K562 (cell line): ENCODE measurements around the gene PEX3. TPM values are rescaled to one million over a fixed set of nuclear protein-coding genes. Genes with fewer than 3 reads are reported as not detected.

Source experiments
- ATAC-seq: fragments of 200-7000 bp; cut with Tn5 transposase; 3 replicates; pipeline ENCODE4 v1.9.1; 2020; ENCODE audit warnings: moderate library complexity
- BruUV-seq: library from RNA; stranded (reverse); fragments of 400-500 nt; replicated peaks from 2 replicates; lab custom pipeline; 2021; lab: Mats Ljungman, UMichigan
- CTCF ChIA-PET: fragments of 300-600 bp; formaldehyde crosslinking; extraction: SDS; loops from one replicate; lab custom pipeline; 2021; ENCODE audit warnings: low intra/inter-chr PET ratio; lab: Yijun Ruan, JAX
- POLR2A ChIA-PET: fragments of 300-600, 350-650 bp; sonication (Branson Sonifier 250); formaldehyde crosslinking; extraction: SDS; loops from one replicate; lab custom pipeline; 2021; ENCODE audit warnings: antibody characterized with exemption, inconsistent platforms; lab: Yijun Ruan, JAX
- DNase-seq, 4 experiments: peaks; one replicate each; pipeline versions ENCODE4 v3.0.0 to v3.0.0-alpha.2; 2011 to 2018; ENCODE audit warnings: low spot score in 3 of 4, mixed read lengths in 3 of 4; ENCODE audit errors: extremely low read depth in 1 of 4
- FAIRE-seq: peaks from 2 replicates; lab custom pipeline; 2011; peaks lifted over from hg19 to GRCh38; lab: Jason Lieb, UNC
- H2AFZ ChIP-seq: 2 replicates; pipeline ENCODE4 v1.6.0; 2011; ENCODE audit warnings: low read depth, low read length, control low read depth, inconsistent platforms
- H3K27ac ChIP-seq: fragments of 200-600 bp; 3 replicates; pipeline ENCODE4 v1.8.0; 2011; ENCODE audit warnings: low read depth, mild to moderate bottlenecking, control low read depth, inconsistent platforms, low read length, moderate library complexity, mixed read lengths; ENCODE audit errors: extremely low read depth
- H3K27me3 ChIP-seq, 2 experiments: fragments of 300-600 bp in 1 of 2; 2 replicates in 1 of 2; 3 replicates in 1 of 2; pipeline versions ENCODE4 v1.6.0 to v1.8.0; 2011; ENCODE audit warnings: inconsistent platforms in 2 of 2, low read length in 2 of 2, mild to moderate bottlenecking in 1 of 2, mixed read lengths in 1 of 2, moderate library complexity in 1 of 2; ENCODE audit not compliant: control insufficient read depth in 2 of 2, insufficient read depth in 2 of 2
- H3K36me3 ChIP-seq: fragments of 300-600 bp; 3 replicates; pipeline ENCODE4 v1.8.0; 2011; ENCODE audit warnings: mild to moderate bottlenecking, low read length, inconsistent platforms; ENCODE audit not compliant: control insufficient read depth, insufficient read depth
- H3K4me1 ChIP-seq, 2 experiments: fragments of 200-600 bp in 1 of 2; replicated peaks in 1 of 2; 2 replicates in 1 of 2; 3 replicates in 1 of 2; pipeline versions ENCODE4 v1.5.1 to v1.8.0; 2011; ENCODE audit warnings: inconsistent platforms in 2 of 2, low read length in 2 of 2, mild to moderate bottlenecking in 1 of 2, mixed read lengths in 1 of 2, moderate library complexity in 1 of 2; ENCODE audit not compliant: control insufficient read depth in 2 of 2, insufficient read depth in 2 of 2
- H3K4me2 ChIP-seq: 2 replicates; pipeline ENCODE4 v1.6.1; 2011; ENCODE audit warnings: low read length, control low read depth, inconsistent platforms, mixed read lengths; ENCODE audit not compliant: insufficient read depth
- H3K4me3 ChIP-seq: fragments of 200-600 bp; sonication (generic), shearing (Covaris generic); 2 replicates; pipeline ENCODE4 v1.5.1; 2016; ENCODE audit warnings: control low read depth, inconsistent platforms
- H3K79me2 ChIP-seq: fragments of 200-600 bp; 3 replicates; pipeline ENCODE4 v1.8.0; 2011; ENCODE audit warnings: low read length, inconsistent platforms; ENCODE audit not compliant: control insufficient read depth, insufficient read depth
- H3K9ac ChIP-seq, 2 experiments: 2 replicates each; pipeline versions ENCODE4 v1.6.0 to v1.6.1; 2011; ENCODE audit warnings: low read depth in 2 of 2, low read length in 2 of 2, control low read depth in 1 of 2, inconsistent platforms in 1 of 2, mild to moderate bottlenecking in 1 of 2, mixed read lengths in 1 of 2; ENCODE audit not compliant: insufficient read depth in 1 of 2
- H3K9me1 ChIP-seq: one replicate; pipeline ENCODE4 v1.6.0; 2011; ENCODE audit warnings: inconsistent platforms, mild to moderate bottlenecking, low read length, moderate library complexity; ENCODE audit not compliant: control insufficient read depth, insufficient read depth
- H3K9me3 ChIP-seq: replicated peaks from 2 replicates; pipeline ENCODE4 v1.5.1; 2011; ENCODE audit warnings: low read depth, low read length, inconsistent platforms; ENCODE audit not compliant: control insufficient read depth, insufficient read depth
- H4K20me1 ChIP-seq: replicated peaks from 2 replicates; pipeline ENCODE4 v1.6.1; 2011; ENCODE audit warnings: low read length, inconsistent platforms, mixed read lengths; ENCODE audit not compliant: control insufficient read depth, insufficient read depth
- MEIS2 ChIP-seq: fragments of 450-650 bp; IDR thresholded peaks from 2 replicates; pipeline ENCODE4 v1.6.1; 2014; ENCODE audit warnings: mild to moderate bottlenecking; ENCODE audit not compliant: partially characterized antibody
- SRSF7 ChIP-seq: fragments of 200-400 bp; formaldehyde crosslinking; optimal IDR thresholded peaks from 2 replicates; pipeline ENCODE3; 2017; ENCODE audit warnings: mild to moderate bottlenecking, low read depth, low read length
- ZKSCAN3 ChIP-seq: fragments of 250-450 bp; sonication (Bioruptor Pico); IDR thresholded peaks from 2 replicates; pipeline ENCODE4 v1.4.0; 2020
- ZNF232 ChIP-seq: sonication (generic); formaldehyde crosslinking; IDR thresholded peaks from 2 replicates; pipeline ENCODE4 v1.8.0; 2022; ENCODE audit warnings: mild to moderate bottlenecking, missing genetic modification reagents
- WGBS: fragments of 100-300 bp; shearing (Covaris generic); methylation state at CpG from one replicate; pipeline ENCODE4 v1.1.6; 2016; ENCODE audit warnings: low coverage, mixed read lengths; ENCODE audit not compliant: insufficient coverage; ENCODE audit errors: missing lambda C conversion rate; 5-methylcytosine and 5-hydroxymethylcytosine counted together
- in situ Hi-C: fragments of 300-500 bp; cut with MboI; formaldehyde crosslinking; loops from 4 replicates; pipeline ENCODE4 v1.15.0; 2018; ENCODE audit warnings: inconsistent platforms, mixed read lengths
- intact Hi-C: fragments of 100-400 bp; cut with micrococcal nuclease; formaldehyde crosslinking; loops from 2 replicates; pipeline ENCODE4 v1.14.2; 2022
- polyA plus RNA-seq, 8 experiments: library from polyadenylated mRNA; depleted of rRNA in 4 of 8; stranded (reverse) in 5 of 8; unstranded in 3 of 8; fragments of >200 nt; fragmentation: Nextera tagmentation in 2 of 8; fragmentation: Illumina TruSeq in 1 of 8; extraction: Ambion mirVana in 2 of 8; extraction: Trizol in 1 of 8; gene quantifications; 2 replicates each; pipeline versions ENCODE4 v1.2.1 to v1.2.3, GENCODE V29; 2011 to 2014; ENCODE audit warnings: inconsistent platforms in 1 of 8, missing spikeins in 1 of 8
- total RNA-seq, 7 experiments: library from RNA; depleted of rRNA in 6 of 7; stranded (reverse); fragments of >200 nt in 6 of 7; fragmentation: Illumina TruSeq in 2 of 7; extraction: Trizol in 2 of 7; gene quantifications; 2 replicates each; pipeline versions ENCODE4 v1.2.1 to v1.2.3, GENCODE V29; 2011 to 2021; ENCODE audit warnings: low replicate concordance in 1 of 7
- TF ChIP-seq, protein P1 (sequence below): IDR thresholded peaks from 3 replicates; pipeline ENCODE4 v1.6.1; 2011; ENCODE audit warnings: borderline replicate concordance, mild to moderate bottlenecking, moderate library complexity; ENCODE audit not compliant: insufficient read length; ENCODE audit errors: extremely low read depth

The PEX3 gene
- total and polyA plus RNA-seq, 9 of the 15 experiments (the other 6 are each of a cell fraction or from before 2014, with no cell fraction given) = 17.3 to 69.6 (median 32.7) TPM

DNA sequence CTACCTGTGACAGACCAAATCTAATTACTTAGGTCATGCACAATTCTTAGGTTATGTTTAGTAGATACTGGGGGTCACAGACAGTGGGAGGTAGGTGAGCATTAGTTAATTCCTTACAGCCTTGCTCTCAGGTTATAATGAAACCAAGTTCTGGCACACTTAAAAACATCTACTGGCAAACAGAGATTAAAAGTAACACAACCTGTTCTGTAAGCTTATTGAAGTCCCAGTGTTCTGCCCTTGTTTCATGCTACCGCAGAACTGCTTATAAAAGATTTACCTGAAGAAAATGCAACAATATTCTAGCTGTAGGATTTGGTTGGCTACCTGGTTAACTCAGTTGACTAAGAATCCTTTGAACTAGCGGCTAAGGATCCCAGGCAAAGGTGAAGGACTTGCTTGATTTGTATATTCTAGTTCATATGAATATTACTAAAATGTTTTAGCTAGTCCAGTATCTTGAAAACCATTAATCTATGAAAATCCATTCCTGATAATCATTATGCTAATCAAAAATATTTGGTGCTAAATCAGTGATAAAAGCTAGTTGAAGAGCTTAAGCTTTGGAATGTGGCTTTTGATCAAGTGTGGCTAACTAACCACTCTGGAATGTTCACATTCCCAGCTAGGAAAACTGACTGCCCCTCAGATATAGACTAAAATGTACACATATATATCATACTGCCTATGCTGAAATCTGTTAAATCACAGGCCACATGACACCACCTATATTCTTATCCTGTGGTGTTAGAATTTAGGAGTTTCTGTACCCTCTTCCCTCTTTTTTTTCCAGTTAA is 7.2 kb downstream of the PEX3 start:
- no peaks in the 10 kb centered on the region for H3K79me2 ChIP-seq
- FAIRE-seq = no peak
- WGBS = 66% methylated on average over 2 of the region's 2 CpGs
- H3K9ac ChIP-seq = no peak overlapping the region
- BruUV-seq = no TSS peak
- H3K9me3 ChIP-seq = no peaks in the 10 kb centered on the region
- POLR2A ChIA-PET = interaction anchor here (0.6 kb wide), 1 partner anchor 512 kb away, joined by 3 read pairs; no protein-coding TSS in a partner anchor
- no peak for ATAC-seq
- no peak for DNase-seq
- in situ Hi-C loops = no loop called here
- CTCF ChIA-PET = no interaction called here
- no peaks in the 10 kb centered on the region for H3K9me1 ChIP-seq
- H2AFZ ChIP-seq = no peak overlapping the region
- H3K27me3 ChIP-seq = no peaks in the 10 kb centered on the region
- no peak overlapping the region for H3K4me2 ChIP-seq
- H3K4me3 ChIP-seq = no peak overlapping the region
- no peak for TF ChIP-seq ZNF232 (CRISPR knock-in tag)
- TF ChIP-seq, protein P1, sequence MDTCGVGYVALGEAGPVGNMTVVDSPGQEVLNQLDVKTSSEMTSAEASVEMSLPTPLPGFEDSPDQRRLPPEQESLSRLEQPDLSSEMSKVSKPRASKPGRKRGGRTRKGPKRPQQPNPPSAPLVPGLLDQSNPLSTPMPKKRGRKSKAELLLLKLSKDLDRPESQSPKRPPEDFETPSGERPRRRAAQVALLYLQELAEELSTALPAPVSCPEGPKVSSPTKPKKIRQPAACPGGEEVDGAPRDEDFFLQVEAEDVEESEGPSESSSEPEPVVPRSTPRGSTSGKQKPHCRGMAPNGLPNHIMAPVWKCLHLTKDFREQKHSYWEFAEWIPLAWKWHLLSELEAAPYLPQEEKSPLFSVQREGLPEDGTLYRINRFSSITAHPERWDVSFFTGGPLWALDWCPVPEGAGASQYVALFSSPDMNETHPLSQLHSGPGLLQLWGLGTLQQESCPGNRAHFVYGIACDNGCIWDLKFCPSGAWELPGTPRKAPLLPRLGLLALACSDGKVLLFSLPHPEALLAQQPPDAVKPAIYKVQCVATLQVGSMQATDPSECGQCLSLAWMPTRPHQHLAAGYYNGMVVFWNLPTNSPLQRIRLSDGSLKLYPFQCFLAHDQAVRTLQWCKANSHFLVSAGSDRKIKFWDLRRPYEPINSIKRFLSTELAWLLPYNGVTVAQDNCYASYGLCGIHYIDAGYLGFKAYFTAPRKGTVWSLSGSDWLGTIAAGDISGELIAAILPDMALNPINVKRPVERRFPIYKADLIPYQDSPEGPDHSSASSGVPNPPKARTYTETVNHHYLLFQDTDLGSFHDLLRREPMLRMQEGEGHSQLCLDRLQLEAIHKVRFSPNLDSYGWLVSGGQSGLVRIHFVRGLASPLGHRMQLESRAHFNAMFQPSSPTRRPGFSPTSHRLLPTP = no peak
- no peak for TF ChIP-seq MEIS2
- no peak for TF ChIP-seq SRSF7
- TF ChIP-seq ZKSCAN3 (CRISPR knock-in tag) = no peak
- intact Hi-C loops = no loop called here
- no peaks in the 10 kb centered on the region for H4K20me1 ChIP-seq
- no peaks in the 10 kb centered on the region for H3K4me1 ChIP-seq
- peaks cover 16% of the 10 kb centered on the region; the same call in 2 of the 3 replicates for H3K36me3 ChIP-seq
- H3K27ac ChIP-seq = no peak overlapping the region
